SK-N-SH treated with all-trans-retinoic acid at 6 μM for 48 hours (cell line): ENCODE data around the gene WT1.

Experiments used
- ATAC-seq: fragments of 200-7000 bp; cut with Tn5 transposase; 3 replicates; pipeline ENCODE4 v1.9.1; 2020; ENCODE audit warnings: mild to moderate bottlenecking, moderate library complexity
- ARNTL ChIP-seq: fragments of 450-650 bp; formaldehyde crosslinking; IDR thresholded peaks from 2 replicates; pipeline ENCODE4 v1.5.0; 2020; ENCODE audit warnings: low read depth, mild to moderate bottlenecking, moderate library complexity, borderline replicate concordance
- BACH2 ChIP-seq: fragments of 250-450 bp; sonication (Bioruptor Pico); IDR thresholded peaks from 2 replicates; pipeline ENCODE4 v1.9.0; 2021; ENCODE audit warnings: mild to moderate bottlenecking, borderline replicate concordance
- CSDC2 ChIP-seq: fragments of 250-450 bp; sonication (Bioruptor Pico); IDR thresholded peaks from 2 replicates; pipeline ENCODE4 v1.5.0; 2020; ENCODE audit warnings: mild to moderate bottlenecking, moderate library complexity
- ESRRG ChIP-seq: fragments of 250-450 bp; sonication (Bioruptor Pico); IDR thresholded peaks from 2 replicates; pipeline ENCODE4 v1.6.1; 2021; ENCODE audit warnings: mild to moderate bottlenecking
- GLIS3 ChIP-seq: fragments of 250-450 bp; sonication (Bioruptor Pico); IDR thresholded peaks from 2 replicates; pipeline ENCODE4 v1.5.0; 2020; ENCODE audit warnings: mild to moderate bottlenecking, moderate library complexity
- ISL1 ChIP-seq: fragments of 250-450 bp; sonication (Bioruptor Pico); IDR thresholded peaks from 2 replicates; pipeline ENCODE4 v2.1.2; 2022; ENCODE audit warnings: mild to moderate bottlenecking, moderate library complexity
- OSR1 ChIP-seq: fragments of 250-450 bp; sonication (Bioruptor Pico); IDR thresholded peaks from 2 replicates; pipeline ENCODE4 v1.8.0; 2022; ENCODE audit warnings: moderate library complexity, mild to moderate bottlenecking, inconsistent platforms
- PPARA ChIP-seq: fragments of 250-450 bp; sonication (Bioruptor Pico); IDR thresholded peaks from 2 replicates; pipeline ENCODE4 v1.5.0; 2020; ENCODE audit warnings: mild to moderate bottlenecking, borderline replicate concordance
- RARB ChIP-seq: fragments of 250-450 bp; sonication (Bioruptor Pico); IDR thresholded peaks from 2 replicates; pipeline ENCODE4 v1.8.0; 2021; ENCODE audit warnings: mild to moderate bottlenecking, moderate library complexity
- SNAI2 ChIP-seq: fragments of 250-450 bp; sonication (Bioruptor Pico); IDR thresholded peaks from 2 replicates; pipeline ENCODE4 v1.5.0; 2020; ENCODE audit warnings: mild to moderate bottlenecking, moderate library complexity
- TCF4 ChIP-seq: fragments of 250-450 bp; sonication (Bioruptor Pico); IDR thresholded peaks from 2 replicates; pipeline ENCODE4 v1.8.0; 2021; ENCODE audit warnings: mild to moderate bottlenecking, moderate library complexity, borderline replicate concordance
- TOX ChIP-seq: fragments of 250-450 bp; sonication (Bioruptor Pico); IDR thresholded peaks from 2 replicates; pipeline ENCODE4 v1.8.0; 2021; ENCODE audit warnings: mild to moderate bottlenecking, moderate library complexity, borderline replicate concordance
- ZC3H10 ChIP-seq: fragments of 250-450 bp; sonication (Bioruptor Pico); IDR thresholded peaks from 2 replicates; pipeline ENCODE4 v1.5.1; 2021; ENCODE audit warnings: mild to moderate bottlenecking, moderate library complexity
- ZFP3 ChIP-seq: fragments of 250-450 bp; sonication (Bioruptor Pico); IDR thresholded peaks from 2 replicates; pipeline ENCODE4 v1.5.0; 2020; ENCODE audit warnings: mild to moderate bottlenecking, moderate library complexity
- ZFP30 ChIP-seq: fragments of 450-650 bp; formaldehyde crosslinking; IDR thresholded peaks from 2 replicates; pipeline ENCODE4 v1.5.0; 2022; ENCODE audit warnings: mild to moderate bottlenecking, moderate library complexity
- ZNF565 ChIP-seq: fragments of 450-650 bp; formaldehyde crosslinking; conservative IDR thresholded peaks from 2 replicates; pipeline ENCODE4 v1.5.0; 2020; ENCODE audit warnings: low read depth, mild to moderate bottlenecking, moderate library complexity
- ZNF70 ChIP-seq: fragments of 450-650 bp; formaldehyde crosslinking; IDR thresholded peaks from 2 replicates; pipeline ENCODE4 v1.5.0; 2020; ENCODE audit warnings: mild to moderate bottlenecking, moderate library complexity
- ZNF8 ChIP-seq: fragments of 450-650 bp; formaldehyde crosslinking; IDR thresholded peaks from 2 replicates; pipeline ENCODE4 v1.5.0; 2020; ENCODE audit warnings: mild to moderate bottlenecking, moderate library complexity
- TF ChIP-seq, protein P1 (sequence below): fragments of 250-450 bp; sonication (Bioruptor Pico); IDR thresholded peaks from 2 replicates; pipeline ENCODE4 v1.5.1; 2021; ENCODE audit warnings: mild to moderate bottlenecking, moderate library complexity
- TF ChIP-seq, protein P2 (sequence below): fragments of 250-450 bp; sonication (Bioruptor Pico); IDR thresholded peaks from 2 replicates; pipeline ENCODE4 v1.8.0; 2021; ENCODE audit warnings: low read depth, mild to moderate bottlenecking, moderate library complexity, borderline replicate concordance
- TF ChIP-seq, protein P3 (sequence below): fragments of 250-450 bp; sonication (Bioruptor Pico); IDR thresholded peaks from 2 replicates; pipeline ENCODE4 v1.5.1; 2020; ENCODE audit warnings: low read depth, mild to moderate bottlenecking, moderate library complexity
- TF ChIP-seq, protein P4 (sequence below): fragments of 250-450 bp; sonication (Bioruptor Pico); IDR thresholded peaks from 2 replicates; pipeline ENCODE4 v1.8.0; 2020; ENCODE audit warnings: mild to moderate bottlenecking, moderate library complexity, borderline replicate concordance

The WT1 gene

DNA sequence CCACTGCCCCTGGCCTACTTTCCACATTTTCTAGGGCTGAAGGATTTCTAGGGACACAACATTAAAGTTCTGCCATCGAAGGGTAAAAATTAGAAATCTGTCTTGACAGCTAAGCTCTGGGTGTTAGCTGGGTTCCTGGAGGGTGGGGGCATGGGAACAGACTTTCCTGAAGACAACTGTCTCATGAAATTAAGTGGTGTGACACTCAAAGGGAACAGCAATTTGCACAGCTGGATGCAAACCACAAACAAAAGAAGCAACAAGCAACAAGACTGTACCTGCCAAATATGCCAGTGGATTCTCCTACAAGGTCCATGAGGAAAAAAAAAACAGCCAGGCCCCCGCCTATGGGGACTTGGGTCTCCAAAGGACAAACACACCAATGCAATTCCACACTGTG, 32.5 kb downstream of the WT1 start:
- TF ChIP-seq TOX (CRISPR knock-in tag) (no peak), ZNF70 (CRISPR knock-in tag) (no peak), ZC3H10 (CRISPR knock-in tag) (no peak), ARNTL (CRISPR knock-in tag) (no peak), BACH2 (CRISPR knock-in tag) (no peak), SNAI2 (CRISPR knock-in tag) (no peak), ZFP3 (CRISPR knock-in tag) (no peak), TCF4 (no peak), ISL1 (CRISPR knock-in tag) (no peak), ZNF565 (CRISPR knock-in tag) (no peak), RARB (CRISPR knock-in tag) (no peak), ESRRG (no peak), OSR1 (CRISPR knock-in tag) (no peak), ZFP30 (CRISPR knock-in tag) (no peak), ZNF8 (CRISPR knock-in tag) (no peak)
- TF ChIP-seq, protein P1, sequence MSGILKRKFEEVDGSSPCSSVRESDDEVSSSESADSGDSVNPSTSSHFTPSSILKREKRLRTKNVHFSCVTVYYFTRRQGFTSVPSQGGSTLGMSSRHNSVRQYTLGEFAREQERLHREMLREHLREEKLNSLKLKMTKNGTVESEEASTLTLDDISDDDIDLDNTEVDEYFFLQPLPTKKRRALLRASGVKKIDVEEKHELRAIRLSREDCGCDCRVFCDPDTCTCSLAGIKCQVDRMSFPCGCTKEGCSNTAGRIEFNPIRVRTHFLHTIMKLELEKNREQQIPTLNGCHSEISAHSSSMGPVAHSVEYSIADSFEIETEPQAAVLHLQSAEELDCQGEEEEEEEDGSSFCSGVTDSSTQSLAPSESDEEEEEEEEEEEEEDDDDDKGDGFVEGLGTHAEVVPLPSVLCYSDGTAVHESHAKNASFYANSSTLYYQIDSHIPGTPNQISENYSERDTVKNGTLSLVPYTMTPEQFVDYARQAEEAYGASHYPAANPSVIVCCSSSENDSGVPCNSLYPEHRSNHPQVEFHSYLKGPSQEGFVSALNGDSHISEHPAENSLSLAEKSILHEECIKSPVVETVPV = no peak
- TF ChIP-seq, protein P2, sequence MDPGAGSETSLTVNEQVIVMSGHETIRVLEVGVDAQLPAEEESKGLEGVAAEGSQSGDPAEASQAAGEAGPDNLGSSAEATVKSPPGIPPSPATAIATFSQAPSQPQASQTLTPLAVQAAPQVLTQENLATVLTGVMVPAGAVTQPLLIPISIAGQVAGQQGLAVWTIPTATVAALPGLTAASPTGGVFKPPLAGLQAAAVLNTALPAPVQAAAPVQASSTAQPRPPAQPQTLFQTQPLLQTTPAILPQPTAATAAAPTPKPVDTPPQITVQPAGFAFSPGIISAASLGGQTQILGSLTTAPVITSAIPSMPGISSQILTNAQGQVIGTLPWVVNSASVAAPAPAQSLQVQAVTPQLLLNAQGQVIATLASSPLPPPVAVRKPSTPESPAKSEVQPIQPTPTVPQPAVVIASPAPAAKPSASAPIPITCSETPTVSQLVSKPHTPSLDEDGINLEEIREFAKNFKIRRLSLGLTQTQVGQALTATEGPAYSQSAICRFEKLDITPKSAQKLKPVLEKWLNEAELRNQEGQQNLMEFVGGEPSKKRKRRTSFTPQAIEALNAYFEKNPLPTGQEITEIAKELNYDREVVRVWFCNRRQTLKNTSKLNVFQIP (CRISPR knock-in tag) = no peak
- TF ChIP-seq, protein P3, sequence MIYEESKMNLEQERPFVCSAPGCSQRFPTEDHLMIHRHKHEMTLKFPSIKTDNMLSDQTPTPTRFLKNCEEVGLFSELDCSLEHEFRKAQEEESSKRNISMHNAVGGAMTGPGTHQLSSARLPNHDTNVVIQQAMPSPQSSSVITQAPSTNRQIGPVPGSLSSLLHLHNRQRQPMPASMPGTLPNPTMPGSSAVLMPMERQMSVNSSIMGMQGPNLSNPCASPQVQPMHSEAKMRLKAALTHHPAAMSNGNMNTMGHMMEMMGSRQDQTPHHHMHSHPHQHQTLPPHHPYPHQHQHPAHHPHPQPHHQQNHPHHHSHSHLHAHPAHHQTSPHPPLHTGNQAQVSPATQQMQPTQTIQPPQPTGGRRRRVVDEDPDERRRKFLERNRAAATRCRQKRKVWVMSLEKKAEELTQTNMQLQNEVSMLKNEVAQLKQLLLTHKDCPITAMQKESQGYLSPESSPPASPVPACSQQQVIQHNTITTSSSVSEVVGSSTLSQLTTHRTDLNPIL (CRISPR knock-in tag) = no peak
- ATAC-seq = no peak

DNA sequence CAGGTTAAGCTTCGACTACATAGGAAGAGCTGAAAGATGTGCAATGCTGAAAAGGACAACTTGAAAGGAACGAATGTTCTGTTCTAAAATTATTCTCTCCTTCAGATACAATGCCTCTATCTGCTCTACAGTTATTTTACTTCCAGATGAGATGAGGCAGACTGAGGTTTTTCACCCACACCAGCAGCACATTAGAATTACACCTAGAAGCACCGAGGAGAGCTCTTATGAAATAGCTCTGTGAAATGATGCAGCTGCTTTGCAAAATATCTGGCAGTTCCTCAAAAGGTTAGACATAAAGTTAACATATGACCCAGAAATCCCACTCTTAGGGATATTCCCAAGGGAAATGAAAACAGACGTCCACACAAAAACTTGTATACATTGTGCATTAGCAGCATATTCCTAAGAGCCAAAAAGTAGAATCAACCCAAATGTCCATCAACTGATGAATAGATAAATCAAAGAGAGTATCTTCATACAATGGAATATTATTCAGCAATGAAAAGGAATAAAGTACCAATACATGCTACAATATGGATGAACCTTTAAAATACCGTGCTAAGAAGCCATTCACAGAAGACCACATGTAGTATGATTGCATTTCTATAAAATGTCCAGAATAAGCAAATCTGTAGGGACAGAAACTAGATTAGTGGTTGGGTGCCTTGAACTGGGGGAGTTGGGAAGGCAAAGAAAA, 34.5 kb downstream of the WT1 start:
- TF ChIP-seq ZFP30 (CRISPR knock-in tag) (no peak), ZNF8 (CRISPR knock-in tag) (no peak), ISL1 (CRISPR knock-in tag) (no peak), SNAI2 (CRISPR knock-in tag) (no peak), ZNF70 (CRISPR knock-in tag) (no peak), PPARA (CRISPR knock-in tag) (no peak), TCF4 (no peak), GLIS3 (CRISPR knock-in tag) (no peak), ZNF565 (CRISPR knock-in tag) (no peak), ZFP3 (CRISPR knock-in tag) (no peak), ZC3H10 (CRISPR knock-in tag) (no peak), TOX (CRISPR knock-in tag) (no peak), CSDC2 (CRISPR knock-in tag) (no peak)
- TF ChIP-seq, protein P1 = no peak
- TF ChIP-seq, protein P3 (CRISPR knock-in tag) = no peak
- TF ChIP-seq, protein P4, sequence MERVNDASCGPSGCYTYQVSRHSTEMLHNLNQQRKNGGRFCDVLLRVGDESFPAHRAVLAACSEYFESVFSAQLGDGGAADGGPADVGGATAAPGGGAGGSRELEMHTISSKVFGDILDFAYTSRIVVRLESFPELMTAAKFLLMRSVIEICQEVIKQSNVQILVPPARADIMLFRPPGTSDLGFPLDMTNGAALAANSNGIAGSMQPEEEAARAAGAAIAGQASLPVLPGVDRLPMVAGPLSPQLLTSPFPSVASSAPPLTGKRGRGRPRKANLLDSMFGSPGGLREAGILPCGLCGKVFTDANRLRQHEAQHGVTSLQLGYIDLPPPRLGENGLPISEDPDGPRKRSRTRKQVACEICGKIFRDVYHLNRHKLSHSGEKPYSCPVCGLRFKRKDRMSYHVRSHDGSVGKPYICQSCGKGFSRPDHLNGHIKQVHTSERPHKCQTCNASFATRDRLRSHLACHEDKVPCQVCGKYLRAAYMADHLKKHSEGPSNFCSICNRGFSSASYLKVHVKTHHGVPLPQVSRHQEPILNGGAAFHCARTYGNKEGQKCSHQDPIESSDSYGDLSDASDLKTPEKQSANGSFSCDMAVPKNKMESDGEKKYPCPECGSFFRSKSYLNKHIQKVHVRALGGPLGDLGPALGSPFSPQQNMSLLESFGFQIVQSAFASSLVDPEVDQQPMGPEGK = no peak
- no peak for ATAC-seq
